ENCODE measurements around the gene TBC1D32.

TBC1D32 gene

GRCh38 chr6:121333196-121333595 lies 1.1 kb downstream of the TBC1D32 start:
- H3K4me1 ChIP-seq (ENCODE audit: control insufficient read depth, low read length): peaks cover 5% of the 10 kb centered on the region
- H3K27me3 ChIP-seq (ENCODE audit: control insufficient read depth, low read length): peaks cover 5% of the 10 kb centered on the region; the same call in 1 of the 2 replicates
- H3K9me2 ChIP-seq (replicated peaks; ENCODE audit: control insufficient read depth, low read length): no peaks in the 10 kb centered on the region
- no peaks in the 10 kb centered on the region for H3F3A ChIP-seq (ENCODE audit: control insufficient read depth, insufficient read depth)
- H3K79me2 ChIP-seq (ENCODE audit: control insufficient read depth, low read length): no peaks in the 10 kb centered on the region
- H3K36me3 ChIP-seq (ENCODE audit: control insufficient read depth, low read length): no peaks in the 10 kb centered on the region
- H4K20me1 ChIP-seq (ENCODE audit: control insufficient read depth, insufficient read depth, low read depth, low read length): no peaks in the 10 kb centered on the region
- H3K27ac ChIP-seq (ENCODE audit: low read depth, low read length): no peak overlapping the region
- no peaks in the 10 kb centered on the region for H3K9me3 ChIP-seq (ENCODE audit: control insufficient read depth, insufficient read depth, low read length)
- no peak overlapping the region; the same call in 1 of the 2 replicates for H3K4me2 ChIP-seq (ENCODE audit: low read length)
- no peak for TF ChIP-seq EZH2phosphoT487 (IDR thresholded peaks at IDR 0.05; ENCODE audit: borderline replicate concordance, low read length)
- TF ChIP-seq CTCF (IDR thresholded peaks at IDR 0.05; ENCODE audit: low read depth, low read length, poor library complexity, severe bottlenecking): no peak
- no peak overlapping the region for H3K4me3 ChIP-seq (ENCODE audit: low read length)

GRCh38 chr6:121330516-121330915 lies 3.8 kb downstream of the TBC1D32 start:
- no peak overlapping the region for H3K27ac ChIP-seq (ENCODE audit: low read depth, low read length)
- H3K4me1 ChIP-seq (ENCODE audit: control insufficient read depth, low read length): peaks cover 5% of the 10 kb centered on the region
- H3K27me3 ChIP-seq (ENCODE audit: control insufficient read depth, low read length): 0 out of 2 replicates have a peak, but pooled peaks cover 2% of the 10 kb centered on the region
- H3F3A ChIP-seq (ENCODE audit: control insufficient read depth, insufficient read depth): no peaks in the 10 kb centered on the region
- no peaks in the 10 kb centered on the region for H3K79me2 ChIP-seq (ENCODE audit: control insufficient read depth, low read length)
- no peak overlapping the region for H3K4me2 ChIP-seq (ENCODE audit: low read length)
- no peaks in the 10 kb centered on the region for H4K20me1 ChIP-seq (ENCODE audit: control insufficient read depth, insufficient read depth, low read depth, low read length)
- no peaks in the 10 kb centered on the region for H3K9me3 ChIP-seq (ENCODE audit: control insufficient read depth, insufficient read depth, low read length)
- H3K4me3 ChIP-seq (ENCODE audit: low read length): no peak overlapping the region
- no peak for TF ChIP-seq EZH2phosphoT487 (IDR thresholded peaks at IDR 0.05; ENCODE audit: borderline replicate concordance, low read length)
- TF ChIP-seq CTCF (IDR thresholded peaks at IDR 0.05; ENCODE audit: low read depth, low read length, poor library complexity, severe bottlenecking): no peak
- no peaks in the 10 kb centered on the region for H3K36me3 ChIP-seq (ENCODE audit: control insufficient read depth, low read length)
- no peaks in the 10 kb centered on the region for H3K9me2 ChIP-seq (replicated peaks; ENCODE audit: control insufficient read depth, low read length)

GRCh38 chr6:121321282-121321681 lies 13.0 kb downstream of the TBC1D32 start:
- H3K4me3 ChIP-seq (ENCODE audit: low read length): no peak overlapping the region
- no peaks in the 10 kb centered on the region for H3K27me3 ChIP-seq (ENCODE audit: control insufficient read depth, low read length)
- no peaks in the 10 kb centered on the region for H3F3A ChIP-seq (ENCODE audit: control insufficient read depth, insufficient read depth)
- no peaks in the 10 kb centered on the region for H3K9me2 ChIP-seq (replicated peaks; ENCODE audit: control insufficient read depth, low read length)
- H3K4me1 ChIP-seq (ENCODE audit: control insufficient read depth, low read length): no peaks in the 10 kb centered on the region
- no peaks in the 10 kb centered on the region for H3K36me3 ChIP-seq (ENCODE audit: control insufficient read depth, low read length)
- no peaks in the 10 kb centered on the region for H3K79me2 ChIP-seq (ENCODE audit: control insufficient read depth, low read length)
- no peak overlapping the region for H3K27ac ChIP-seq (ENCODE audit: low read depth, low read length)
- no peaks in the 10 kb centered on the region for H4K20me1 ChIP-seq (ENCODE audit: control insufficient read depth, insufficient read depth, low read depth, low read length)
- H3K4me2 ChIP-seq (ENCODE audit: low read length): no peak overlapping the region
- TF ChIP-seq EZH2phosphoT487 (IDR thresholded peaks at IDR 0.05; ENCODE audit: borderline replicate concordance, low read length) (no peak), CTCF (IDR thresholded peaks at IDR 0.05; ENCODE audit: low read depth, low read length, poor library complexity, severe bottlenecking) (no peak)
- no peaks in the 10 kb centered on the region for H3K9me3 ChIP-seq (ENCODE audit: control insufficient read depth, insufficient read depth, low read length)

Measured in DOHH2 (cell line).